Measurements from ENCODE around the gene EPHB1.
A peak's percentile ranks its signal among the peaks of the same experiment; 100 is the strongest.

Gene EPHB1

GRCh38 chr3:134794950-134795745, at the start of gene EPHB1:
Gene EPHB1 (plus strand): TSS chr3:134795260.
- DNase-seq: peak; percentile 97

GRCh38 chr3:134748698-134749097, 46.4 kb upstream of the EPHB1 start:
- no peak for DNase-seq

GRCh38 chr3:134749174-134749573, 45.9 kb upstream of the EPHB1 start:
- DNase-seq: no peak

- no peak for DNase-seq
Measured at GRCh38 chr3:134749802-134750553, 45.1 kb upstream of the EPHB1 start.

- DNase-seq: no peak
Measured at GRCh38 chr3:134751831-134752230, 43.2 kb upstream of the EPHB1 start.

GRCh38 chr3:134752761-134753461, 42.1 kb upstream of the EPHB1 start:
- no peak for DNase-seq

DNA sequence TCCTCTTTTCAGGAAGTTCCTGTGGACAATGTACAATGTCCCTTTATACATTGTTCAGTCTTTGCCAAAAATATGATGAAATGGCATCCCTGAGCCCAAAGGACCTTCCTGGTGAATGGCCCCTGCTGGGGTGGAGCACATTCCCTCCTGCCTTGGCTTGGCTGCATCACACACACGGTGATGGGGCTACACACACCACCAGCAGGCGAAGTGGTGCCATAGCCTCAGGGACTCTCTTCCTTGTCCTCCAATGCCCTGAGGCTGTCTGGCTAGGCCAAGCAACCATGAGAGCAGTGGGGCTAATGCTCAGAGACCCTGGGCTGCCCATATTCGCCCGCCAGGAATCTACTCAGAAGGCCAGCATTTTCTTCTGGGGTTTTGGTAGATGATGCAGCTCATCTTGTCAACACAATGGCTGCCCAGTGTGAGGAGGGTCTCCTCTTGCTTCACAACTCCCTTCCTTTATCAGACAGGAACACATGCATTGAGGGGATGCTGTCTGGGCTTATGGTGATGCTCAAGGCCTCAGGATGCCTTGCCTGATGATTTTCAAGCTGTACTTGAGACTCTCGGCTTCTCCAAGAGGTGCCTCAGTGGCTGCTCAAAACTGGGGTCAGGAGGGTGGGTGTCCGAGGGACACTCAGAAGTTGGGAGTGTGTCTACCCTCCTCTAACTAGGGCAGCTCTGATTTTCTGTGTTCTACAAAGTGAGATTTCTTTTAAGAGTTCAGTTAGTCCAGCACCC, 40.9 kb upstream of the EPHB1 start:
- DNase-seq: no peak

- DNase-seq: no peak
Measured at GRCh38 chr3:134754768-134755559, 40.1 kb upstream of the EPHB1 start.

GRCh38 chr3:134755821-134756220, 39.2 kb upstream of the EPHB1 start:
- no peak for DNase-seq

GRCh38 chr3:134757549-134758069, 37.5 kb upstream of the EPHB1 start:
- no peak for DNase-seq

DNA sequence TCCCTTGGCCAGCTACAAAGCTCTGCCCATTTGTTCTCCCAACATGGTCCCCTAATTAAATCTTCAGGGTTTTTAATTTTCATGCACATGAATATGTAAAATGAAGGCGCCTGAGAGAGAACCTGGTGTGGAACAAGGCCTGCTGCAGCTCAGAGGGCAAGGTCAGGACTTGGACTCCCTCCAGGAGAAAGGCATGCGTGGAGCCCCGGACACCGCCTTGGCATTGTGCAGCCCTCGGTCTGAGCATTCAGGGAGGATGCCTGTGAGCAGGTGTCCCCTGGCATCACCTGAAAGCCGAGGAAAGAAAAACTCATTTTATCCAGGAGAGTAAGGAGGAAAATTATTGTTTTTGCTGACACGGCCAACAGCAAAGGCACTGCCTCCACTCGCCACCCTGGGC, 33.8 kb upstream of the EPHB1 start:
- DNase-seq: no peak

- no peak for DNase-seq
Measured at GRCh38 chr3:134762016-134762415, 33.0 kb upstream of the EPHB1 start.

GRCh38 chr3:134765468-134765867, 29.6 kb upstream of the EPHB1 start:
- no peak for DNase-seq

DNA sequence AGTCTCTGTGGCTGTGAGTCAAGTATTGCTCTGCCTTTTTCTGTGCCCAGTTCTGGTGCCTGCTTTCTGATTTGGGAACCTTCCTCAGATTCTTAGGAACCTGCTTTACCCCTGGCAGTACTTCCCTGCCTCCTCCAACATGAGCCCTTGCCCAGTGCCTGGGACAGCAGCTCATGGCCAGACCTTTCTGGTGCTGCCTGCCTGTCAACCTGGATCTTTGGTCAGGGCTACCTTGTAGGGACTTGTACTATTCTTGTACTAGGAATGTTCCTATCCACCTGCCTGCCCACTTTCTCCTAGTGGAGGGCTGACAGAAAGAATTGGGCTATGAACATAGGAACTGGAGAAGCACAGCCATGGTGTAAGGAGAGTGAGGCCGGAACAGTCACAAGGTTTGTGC, 28.8 kb upstream of the EPHB1 start:
- no peak for DNase-seq

GRCh38 chr3:134768116-134768515, 26.9 kb upstream of the EPHB1 start:
- DNase-seq: no peak

- no peak for DNase-seq
Measured at GRCh38 chr3:134768837-134769236, 26.2 kb upstream of the EPHB1 start.

DNA sequence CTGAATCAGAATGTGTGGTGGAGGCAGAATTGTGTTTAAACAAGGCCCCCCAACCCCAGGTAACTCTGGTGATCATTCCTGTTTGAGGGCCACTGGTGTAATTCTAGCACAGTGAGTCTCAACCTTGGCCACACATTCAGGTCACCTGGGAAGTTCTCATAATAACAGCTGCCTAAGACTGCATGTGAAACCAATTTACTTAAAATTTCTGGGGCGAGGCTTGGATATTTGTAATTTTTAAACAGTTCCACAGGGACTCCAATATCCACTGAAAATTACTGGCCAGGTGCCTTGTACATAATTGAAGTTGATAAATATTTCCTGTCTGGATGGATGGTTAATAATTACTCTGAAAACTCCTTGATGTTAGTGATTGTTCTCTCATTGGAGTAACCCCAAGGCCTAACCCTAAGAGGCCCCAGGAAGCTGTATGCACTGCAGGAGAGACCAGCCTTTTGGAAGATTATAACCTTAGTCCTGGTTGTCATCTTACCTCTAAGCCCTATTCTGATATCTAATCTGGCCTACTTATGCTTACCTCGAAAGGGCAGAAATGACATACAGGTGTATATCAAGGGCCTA, 25.7 kb upstream of the EPHB1 start:
- DNase-seq: no peak

DNA sequence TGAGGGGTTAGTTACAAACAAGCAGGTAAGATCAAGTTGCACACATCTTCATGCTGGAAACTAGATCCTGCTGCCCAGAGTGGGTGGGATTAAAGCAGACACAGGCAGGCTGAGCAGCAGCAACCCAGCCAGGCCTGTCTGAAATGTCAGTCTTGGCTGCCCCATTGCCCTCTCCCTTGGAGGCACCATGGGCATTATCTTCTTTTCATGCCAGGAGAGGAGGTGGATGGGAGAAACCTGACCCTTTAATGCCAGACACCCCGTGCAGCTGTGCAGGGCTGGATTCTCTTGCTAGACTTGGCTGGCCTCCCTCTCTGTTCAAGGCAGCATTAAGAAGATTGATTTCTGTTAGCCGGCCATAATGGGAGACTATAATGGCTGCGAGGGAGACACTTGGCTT, 23.0 kb upstream of the EPHB1 start:
- no peak for DNase-seq

- DNase-seq: no peak
Measured at GRCh38 chr3:134772591-134772990, 22.5 kb upstream of the EPHB1 start.

DNA sequence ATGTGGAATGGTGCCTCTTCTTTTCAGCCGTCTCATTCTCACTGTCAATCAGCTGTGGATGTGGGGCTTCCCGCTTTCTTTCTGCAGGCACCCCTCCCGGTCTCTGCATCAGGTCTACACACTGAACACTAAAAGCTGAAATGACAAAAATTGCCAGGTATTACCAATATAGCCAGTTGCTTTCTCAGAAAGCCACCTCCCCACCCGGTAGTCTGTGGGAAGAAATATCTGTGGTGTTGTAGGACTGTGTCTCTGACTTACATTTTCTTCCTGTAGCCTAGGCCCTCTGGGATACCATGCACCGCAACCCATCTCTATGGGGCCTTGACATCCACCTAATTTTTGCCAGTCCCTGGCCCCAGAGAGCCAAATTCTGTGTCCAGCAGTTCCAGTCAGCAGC, 19.2 kb upstream of the EPHB1 start:
- DNase-seq: no peak

DNA sequence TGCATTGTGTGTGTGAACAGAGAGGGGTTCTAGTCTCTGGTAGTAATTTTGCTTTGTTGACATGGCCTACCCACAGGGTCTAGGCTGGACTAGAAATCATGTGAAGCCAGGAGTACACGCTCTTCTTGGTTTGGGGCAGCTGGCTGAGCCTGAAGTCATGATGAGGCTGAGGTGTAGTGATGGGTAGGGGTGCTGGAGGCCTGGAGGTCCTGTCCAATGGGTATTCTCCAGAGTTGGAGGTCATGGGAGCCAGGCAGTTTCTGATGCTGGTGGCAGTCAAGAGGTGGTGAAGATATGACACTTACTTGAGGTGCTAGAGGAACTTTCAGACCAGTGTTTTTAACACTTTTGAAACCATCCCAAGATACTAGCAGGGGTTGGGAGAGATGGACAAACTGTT, 18.5 kb upstream of the EPHB1 start:
- DNase-seq: no peak

DNA sequence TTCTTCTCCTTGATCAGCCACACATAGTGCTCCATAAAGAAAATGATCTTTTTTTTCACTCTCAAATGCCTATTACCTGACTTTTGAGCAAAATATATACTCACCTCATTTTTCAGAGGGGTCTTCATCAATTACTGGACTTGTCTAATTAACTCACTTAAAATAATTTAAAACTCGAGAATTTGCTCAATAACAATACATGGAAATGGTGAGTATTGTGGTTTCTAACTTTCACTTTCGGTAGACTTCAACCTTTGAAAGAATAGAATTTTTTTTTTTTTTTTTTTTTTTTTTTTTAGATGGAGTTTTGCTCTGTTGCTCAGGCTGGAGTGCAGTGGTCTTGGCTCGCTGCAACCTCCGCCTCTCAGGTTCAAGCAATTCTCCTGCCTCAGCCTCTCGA, 17.7 kb upstream of the EPHB1 start:
- no peak for DNase-seq

Data from cerebellar nuclear complex (tissue), 1 donor.